BJ (cell line): Measurements from ENCODE around the gene TOMM7. TPM values are rescaled to one million over a fixed set of nuclear protein-coding genes. Genes with fewer than 3 reads are reported as not detected.

Experiments used
- CTCF ChIA-PET: fragments of 350-600 bp; formaldehyde crosslinking; extraction: SDS; loops from one replicate; lab custom pipeline; 2021; ENCODE audit warnings: antibody characterized with exemption, inconsistent platforms; lab: Yijun Ruan, JAX
- POLR2A ChIA-PET: fragments of 300-600 bp; sonication (Branson Sonifier 250); formaldehyde crosslinking; extraction: SDS; loops from one replicate; lab custom pipeline; 2021; ENCODE audit warnings: antibody characterized with exemption; lab: Charles Lee
- DNase-seq: peaks from one replicate; pipeline ENCODE4 v3.0.0-alpha.2; 2011; ENCODE audit warnings: low read depth
- H3K27me3 ChIP-seq: 2 replicates; pipeline ENCODE4 v1.6.0; 2011; ENCODE audit warnings: low read length; ENCODE audit not compliant: control insufficient read depth, insufficient read depth
- H3K36me3 ChIP-seq: 2 replicates; pipeline ENCODE4 v1.5.1; 2011; ENCODE audit warnings: low read length; ENCODE audit not compliant: control insufficient read depth, insufficient read depth
- H3K4me3 ChIP-seq: 2 replicates; pipeline ENCODE4 v1.5.1; 2011; ENCODE audit warnings: low read depth, mild to moderate bottlenecking, control low read depth, low read length
- CTCF ChIP-seq: IDR thresholded peaks from 2 replicates; pipeline ENCODE4 v1.5.1; 2011; ENCODE audit warnings: low read depth, mild to moderate bottlenecking, control low read depth, inconsistent platforms, low read length, moderate library complexity; ENCODE audit not compliant: insufficient read depth
- polyA plus RNA-seq: library from polyadenylated mRNA; depleted of rRNA; stranded (reverse); fragments of >200 nt; gene quantifications from 2 replicates; pipeline ENCODE4 v1.2.3, GENCODE V29; 2011; rRNA removed
- small RNA-seq: library from RNA; depleted of rRNA; stranded (forward); fragments of <200 nt; gene quantifications from one replicate; pipeline ENCODE3, GENCODE V24; 2012; ENCODE audit warnings: low replicate concordance, low read depth; ENCODE audit not compliant: insufficient read length

Gene TOMM7
- polyA plus RNA-seq, 1 experiment = 346 TPM

- Histone ChIP-seq H3K4me3 (no peak overlapping the region), H3K27me3 (no peaks in the 10 kb centered on the region), H3K36me3 (no peaks in the 10 kb centered on the region)
- CTCF ChIA-PET = no interaction called here
- no peak for TF ChIP-seq CTCF
- no peak for DNase-seq
- POLR2A ChIA-PET = no interaction called here
Measured at GRCh38 chr7:22776964-22777363, 45.7 kb downstream of the TOMM7 start.

- Histone ChIP-seq H3K36me3 (no peaks in the 10 kb centered on the region), H3K27me3 (no peaks in the 10 kb centered on the region), H3K4me3 (no peak overlapping the region)
- ChIA-PET CTCF (no interaction called here), POLR2A (no interaction called here)
- DNase-seq = no peak
- TF ChIP-seq CTCF = no peak
Measured at GRCh38 chr7:22772885-22773284, 49.8 kb downstream of the TOMM7 start.

- CTCF ChIA-PET = no interaction called here
- H3K27me3 ChIP-seq = no peaks in the 10 kb centered on the region
- H3K4me3 ChIP-seq = no peak overlapping the region
- no peak for TF ChIP-seq CTCF
- H3K36me3 ChIP-seq = no peaks in the 10 kb centered on the region
- POLR2A ChIA-PET = no interaction called here
- DNase-seq = no peak
Measured at GRCh38 chr7:22771872-22772228, 50.8 kb downstream of the TOMM7 start.

- POLR2A ChIA-PET = no interaction called here
- TF ChIP-seq CTCF = no peak
- CTCF ChIA-PET = no interaction called here
- H3K4me3 ChIP-seq = no peak overlapping the region
- no peak for DNase-seq
- H3K27me3 ChIP-seq = no peaks in the 10 kb centered on the region
- H3K36me3 ChIP-seq = no peaks in the 10 kb centered on the region
Measured at GRCh38 chr7:22771194-22771871, 51.3 kb downstream of the TOMM7 start.

GRCh38 chr7:22765609-22766008 is 57.0 kb downstream of the TOMM7 start:
- H3K27me3 ChIP-seq = no peaks in the 10 kb centered on the region
- TF ChIP-seq CTCF = no peak
- ChIA-PET POLR2A (no interaction called here), CTCF (no interaction called here)
- DNase-seq = no peak
- H3K36me3 ChIP-seq = no peaks in the 10 kb centered on the region
- H3K4me3 ChIP-seq = no peak overlapping the region

Small RNA genes within 50 kb of the gene (small RNA-seq; reads per million reads assigned to genes)
- gene SNORD93 = 94.0 reads per million, percentile 91 among the genes with 10 or more reads in this experiment

Other genes with a start within 250 kb of the TOMM7 start
- gene IL6, start 95.6 kb downstream of the TOMM7 start, polyA plus RNA-seq = 25.7 and 31.0 TPM in 2 replicates
- gene HYCC1, start 191.3 kb upstream of the TOMM7 start, polyA plus RNA-seq = 39.3 and 69.6 TPM in 2 replicates